ENCODE results near the gene DUOX1. TPM values are rescaled to one million over a fixed set of nuclear protein-coding genes. Genes with fewer than 3 reads are reported as not detected.
A peak's percentile ranks its signal among the peaks of the same experiment; 100 is the strongest.

Gene DUOX1
- total and polyA plus RNA-seq, 9 of the 15 experiments (the other 6 are each of a cell fraction or from before 2014, with no cell fraction given), result 0.01 to 0.22 (median 0.01) TPM; not detected in 6

DNA sequence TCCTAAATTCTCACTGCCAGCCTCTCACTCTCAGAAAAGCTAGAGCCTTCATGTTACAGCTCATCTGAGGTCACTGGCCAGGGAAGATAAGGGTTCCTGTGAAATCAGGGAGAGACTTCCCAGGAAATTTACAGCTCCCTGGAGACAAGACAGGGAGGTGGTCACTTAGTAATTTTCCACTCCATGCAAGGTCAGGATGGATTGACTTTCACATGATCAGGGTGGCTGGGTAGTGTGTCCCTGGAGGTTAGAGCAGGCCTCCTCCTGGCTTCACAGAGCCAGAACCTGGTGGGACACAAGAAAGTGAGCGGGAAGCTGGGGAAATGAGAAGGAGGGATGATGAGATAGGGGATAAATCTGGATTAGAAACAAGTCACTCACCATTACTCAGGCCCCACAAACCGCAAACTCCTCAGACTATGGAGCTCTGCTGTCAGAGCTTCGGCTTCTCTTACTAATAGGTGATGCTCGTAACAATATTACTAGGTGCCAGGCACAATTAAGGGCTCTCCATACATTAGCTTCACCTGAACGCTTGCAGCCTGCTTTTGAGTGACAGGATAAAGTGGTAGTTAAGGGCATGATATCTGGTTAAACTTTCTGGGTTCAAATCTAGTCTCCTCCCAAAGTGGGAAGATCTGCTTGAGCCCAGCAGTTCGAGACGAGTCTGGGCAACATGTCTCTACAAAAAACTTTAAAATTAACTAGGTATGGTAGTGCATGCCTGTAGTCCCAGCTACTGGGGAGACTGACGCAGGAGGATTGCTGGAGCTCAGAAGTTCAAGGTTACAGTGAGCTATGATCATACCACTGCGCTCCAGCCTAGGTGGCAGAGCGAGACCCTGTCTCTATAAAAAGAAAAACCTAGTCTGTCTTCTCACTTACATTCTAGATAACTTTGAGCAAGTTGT, 40.7 kb upstream of the DUOX1 start:
- peak in 1 of 4 experiments; percentile 21 for DNase-seq (ENCODE audit: extremely low read depth in 1 of 4, low spot score in 3 of 4)
- H3K27ac ChIP-seq (ENCODE audit: extremely low read depth, low read depth, low read length), result no peak overlapping the region; the same call in 2 of the 3 replicates
- no TSS peak for BruUV-seq (replicated peaks)
- no peaks in the 10 kb centered on the region for H3K79me2 ChIP-seq (ENCODE audit: control insufficient read depth, insufficient read depth, low read length)
- in situ Hi-C loops (cut with MboI), result no loop called here
- intact Hi-C loops (cut with micrococcal nuclease), result no loop called here
- H3K36me3 ChIP-seq (ENCODE audit: control insufficient read depth, insufficient read depth, low read length), result no peaks in the 10 kb centered on the region
- no peaks in the 10 kb centered on the region for H3K27me3 ChIP-seq (ENCODE audit: control insufficient read depth in 2 of 2, insufficient read depth in 2 of 2, low read length in 2 of 2)
- H3K4me3 ChIP-seq, result no peak overlapping the region
- 39% methylated on average over 10 of the region's 10 CpGs for WGBS (ENCODE audit: insufficient coverage, low coverage, missing lambda C conversion rate)
- no peaks in the 10 kb centered on the region for H3K9me3 ChIP-seq (replicated peaks; ENCODE audit: control insufficient read depth, insufficient read depth, low read depth, low read length)
- FAIRE-seq, result no peak
- H3K4me2 ChIP-seq (ENCODE audit: insufficient read depth, low read length), result no peak overlapping the region
- ChIA-PET CTCF (ENCODE audit: low intra/inter-chr PET ratio) (no interaction called here), POLR2A (interaction anchor here (0.6 to 0.7 kb wide), 3 partner anchors 8 to 484 kb away, joined by 3 read pairs; no protein-coding TSS in a partner anchor)
- no peak overlapping the region for H3K9ac ChIP-seq (ENCODE audit: insufficient read depth in 1 of 2, low read depth in 2 of 2, low read length in 2 of 2)
- peaks cover 12 to 33% of the 10 kb centered on the region in 2 experiments for H3K4me1 ChIP-seq (replicated peaks in 1 of 2; ENCODE audit: control insufficient read depth in 2 of 2, insufficient read depth in 2 of 2, low read length in 2 of 2)
- no peak; the same call in 2 of the 3 replicates for ATAC-seq
- H2AFZ ChIP-seq (ENCODE audit: low read depth, low read length), result no peak overlapping the region
- H4K20me1 ChIP-seq (replicated peaks; ENCODE audit: control insufficient read depth, insufficient read depth, low read length), result no peaks in the 10 kb centered on the region
- no peaks in the 10 kb centered on the region for H3K9me1 ChIP-seq (ENCODE audit: control insufficient read depth, insufficient read depth, low read length)
- TF ChIP-seq ZNF12 (CRISPR knock-in tag; IDR thresholded peaks at IDR 0.05), result no peak
- no peak for TF ChIP-seq ASH1L (IDR thresholded peaks at IDR 0.05; ENCODE audit: borderline replicate concordance, low read depth, partially characterized antibody)
- TF ChIP-seq, protein P1, sequence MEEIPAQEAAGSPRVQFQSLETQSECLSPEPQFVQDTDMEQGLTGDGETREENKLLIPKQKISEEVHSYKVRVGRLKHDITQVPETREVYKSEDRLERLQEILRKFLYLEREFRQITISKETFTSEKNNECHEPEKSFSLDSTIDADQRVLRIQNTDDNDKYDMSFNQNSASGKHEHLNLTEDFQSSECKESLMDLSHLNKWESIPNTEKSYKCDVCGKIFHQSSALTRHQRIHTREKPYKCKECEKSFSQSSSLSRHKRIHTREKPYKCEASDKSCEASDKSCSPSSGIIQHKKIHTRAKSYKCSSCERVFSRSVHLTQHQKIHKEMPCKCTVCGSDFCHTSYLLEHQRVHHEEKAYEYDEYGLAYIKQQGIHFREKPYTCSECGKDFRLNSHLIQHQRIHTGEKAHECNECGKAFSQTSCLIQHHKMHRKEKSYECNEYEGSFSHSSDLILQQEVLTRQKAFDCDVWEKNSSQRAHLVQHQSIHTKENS (CRISPR knock-in tag; IDR thresholded peaks at IDR 0.05), result no peak
- TF ChIP-seq NR4A1 (CRISPR knock-in tag; IDR thresholded peaks at IDR 0.05), result no peak
- no peak for TF ChIP-seq NR4A1 (tag; IDR thresholded peaks at IDR 0.05)
- TF ChIP-seq, protein P2, sequence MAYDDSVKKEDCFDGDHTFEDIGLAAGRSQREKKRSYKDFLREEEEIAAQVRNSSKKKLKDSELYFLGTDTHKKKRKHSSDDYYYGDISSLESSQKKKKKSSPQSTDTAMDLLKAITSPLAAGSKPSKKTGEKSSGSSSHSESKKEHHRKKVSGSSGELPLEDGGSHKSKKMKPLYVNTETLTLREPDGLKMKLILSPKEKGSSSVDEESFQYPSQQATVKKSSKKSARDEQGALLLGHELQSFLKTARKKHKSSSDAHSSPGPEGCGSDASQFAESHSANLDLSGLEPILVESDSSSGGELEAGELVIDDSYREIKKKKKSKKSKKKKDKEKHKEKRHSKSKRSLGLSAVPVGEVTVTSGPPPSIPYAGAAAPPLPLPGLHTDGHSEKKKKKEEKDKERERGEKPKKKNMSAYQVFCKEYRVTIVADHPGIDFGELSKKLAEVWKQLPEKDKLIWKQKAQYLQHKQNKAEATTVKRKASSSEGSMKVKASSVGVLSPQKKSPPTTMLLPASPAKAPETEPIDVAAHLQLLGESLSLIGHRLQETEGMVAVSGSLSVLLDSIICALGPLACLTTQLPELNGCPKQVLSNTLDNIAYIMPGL (CRISPR knock-in tag; IDR thresholded peaks at IDR 0.05), result no peak
- no peak for TF ChIP-seq TOE1 (IDR thresholded peaks at IDR 0.05; ENCODE audit: borderline replicate concordance)
- TF ChIP-seq TOE1 (CRISPR knock-in tag; IDR thresholded peaks at IDR 0.05; ENCODE audit: borderline replicate concordance, low read depth), result no peak
- no peak for TF ChIP-seq CHD4 (IDR thresholded peaks at IDR 0.05; ENCODE audit: insufficient read depth, insufficient replicate concordance, low read depth, low read length, poor library complexity, severe bottlenecking)
- TF ChIP-seq, protein P3, sequence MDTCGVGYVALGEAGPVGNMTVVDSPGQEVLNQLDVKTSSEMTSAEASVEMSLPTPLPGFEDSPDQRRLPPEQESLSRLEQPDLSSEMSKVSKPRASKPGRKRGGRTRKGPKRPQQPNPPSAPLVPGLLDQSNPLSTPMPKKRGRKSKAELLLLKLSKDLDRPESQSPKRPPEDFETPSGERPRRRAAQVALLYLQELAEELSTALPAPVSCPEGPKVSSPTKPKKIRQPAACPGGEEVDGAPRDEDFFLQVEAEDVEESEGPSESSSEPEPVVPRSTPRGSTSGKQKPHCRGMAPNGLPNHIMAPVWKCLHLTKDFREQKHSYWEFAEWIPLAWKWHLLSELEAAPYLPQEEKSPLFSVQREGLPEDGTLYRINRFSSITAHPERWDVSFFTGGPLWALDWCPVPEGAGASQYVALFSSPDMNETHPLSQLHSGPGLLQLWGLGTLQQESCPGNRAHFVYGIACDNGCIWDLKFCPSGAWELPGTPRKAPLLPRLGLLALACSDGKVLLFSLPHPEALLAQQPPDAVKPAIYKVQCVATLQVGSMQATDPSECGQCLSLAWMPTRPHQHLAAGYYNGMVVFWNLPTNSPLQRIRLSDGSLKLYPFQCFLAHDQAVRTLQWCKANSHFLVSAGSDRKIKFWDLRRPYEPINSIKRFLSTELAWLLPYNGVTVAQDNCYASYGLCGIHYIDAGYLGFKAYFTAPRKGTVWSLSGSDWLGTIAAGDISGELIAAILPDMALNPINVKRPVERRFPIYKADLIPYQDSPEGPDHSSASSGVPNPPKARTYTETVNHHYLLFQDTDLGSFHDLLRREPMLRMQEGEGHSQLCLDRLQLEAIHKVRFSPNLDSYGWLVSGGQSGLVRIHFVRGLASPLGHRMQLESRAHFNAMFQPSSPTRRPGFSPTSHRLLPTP (IDR thresholded peaks at IDR 0.05; ENCODE audit: borderline replicate concordance, extremely low read depth, insufficient read length), result no peak
- no peak for TF ChIP-seq KLF10 (CRISPR knock-in tag; IDR thresholded peaks at IDR 0.05)
